Measurements from ENCODE around the gene SCFD2. TPM values are rescaled to one million over a fixed set of nuclear protein-coding genes. Genes with fewer than 3 reads are reported as not detected.

The SCFD2 gene
- total RNA-seq, 1 donor from 2014 or later = 11.9 TPM

GRCh38 chr4:52966781-52967180 lies 399.1 kb downstream of the SCFD2 start:
- FAIRE-seq = no peak

GRCh38 chr4:52966172-52966571 lies 399.7 kb downstream of the SCFD2 start:
- Mint-ChIP-seq H3K4me3 (ENCODE audit: unreplicated experiment) (no peak overlapping the region), H3K27me3 (ENCODE audit: low read depth, unreplicated experiment) (no peaks in the 10 kb centered on the region), H3K36me3 (ENCODE audit: low read depth, unreplicated experiment) (peaks cover 5% of the 10 kb centered on the region), H3K4me1 (ENCODE audit: low read depth, unreplicated experiment) (peaks cover 6% of the 10 kb centered on the region), H3K27ac (ENCODE audit: unreplicated experiment) (no peak overlapping the region), H3K9me3 (ENCODE audit: unreplicated experiment) (peaks cover 11% of the 10 kb centered on the region)
- H3K27ac ChIP-seq (ENCODE audit: low read depth, low read length) = no peak overlapping the region
- H3K79me2 ChIP-seq (ENCODE audit: insufficient read depth, low read length) = no peaks in the 10 kb centered on the region
- H3K4me1 ChIP-seq (ENCODE audit: insufficient read depth, low read length) = no peaks in the 10 kb centered on the region
- no peak overlapping the region for H2AFZ ChIP-seq (ENCODE audit: low read depth, low read length)
- no peak for FAIRE-seq
- H3K27me3 ChIP-seq (ENCODE audit: insufficient read depth, low read length) = no peaks in the 10 kb centered on the region
- no peaks in the 10 kb centered on the region for H3K9me3 ChIP-seq (ENCODE audit: insufficient read depth, low read depth, low read length)
- TF ChIP-seq CTCF (IDR thresholded peaks at IDR 0.05; ENCODE audit: insufficient read depth, low read depth, low read length) = no peak
- no peak for TF ChIP-seq EZH2 (IDR thresholded peaks at IDR 0.05; ENCODE audit: insufficient read depth, low read length)
- no peak for DNase-seq (ENCODE audit: low read depth)
- H3K4me3 ChIP-seq (ENCODE audit: insufficient read depth, low read depth, low read length) = no peak overlapping the region
- H3K36me3 ChIP-seq (ENCODE audit: insufficient read depth, low read length) = no peaks in the 10 kb centered on the region
- H4K20me1 ChIP-seq (ENCODE audit: insufficient read depth, low read length) = no peaks in the 10 kb centered on the region
- H3K9ac ChIP-seq (ENCODE audit: low read length) = no peak overlapping the region
- no peak overlapping the region for H3K4me2 ChIP-seq (ENCODE audit: low read length)

More at GRCh38 chr4:52966781-52967180, 399.1 kb downstream of the SCFD2 start:
- H3K4me1 ChIP-seq (ENCODE audit: insufficient read depth, low read length) = no peaks in the 10 kb centered on the region
- peaks cover 6% of the 10 kb centered on the region for H3K4me1 Mint-ChIP-seq (ENCODE audit: low read depth, unreplicated experiment)
- H3K9ac ChIP-seq (ENCODE audit: low read length) = no peak overlapping the region
- H3K27ac Mint-ChIP-seq (ENCODE audit: unreplicated experiment) = no peak overlapping the region
- TF ChIP-seq EZH2 (IDR thresholded peaks at IDR 0.05; ENCODE audit: insufficient read depth, low read length) (no peak), CTCF (IDR thresholded peaks at IDR 0.05; ENCODE audit: insufficient read depth, low read depth, low read length) (no peak)
- no peak overlapping the region for H3K4me3 Mint-ChIP-seq (ENCODE audit: unreplicated experiment)
- H3K36me3 Mint-ChIP-seq (ENCODE audit: low read depth, unreplicated experiment) = peaks cover under 1% of the 10 kb centered on the region
- no peaks in the 10 kb centered on the region for H3K27me3 ChIP-seq (ENCODE audit: insufficient read depth, low read length)
- no peak overlapping the region for H3K4me2 ChIP-seq (ENCODE audit: low read length)
- H3K79me2 ChIP-seq (ENCODE audit: insufficient read depth, low read length) = no peaks in the 10 kb centered on the region
- H2AFZ ChIP-seq (ENCODE audit: low read depth, low read length) = no peak overlapping the region
- H3K4me3 ChIP-seq (ENCODE audit: insufficient read depth, low read depth, low read length) = no peak overlapping the region
- no peak overlapping the region for H3K27ac ChIP-seq (ENCODE audit: low read depth, low read length)
- H3K36me3 ChIP-seq (ENCODE audit: insufficient read depth, low read length) = no peaks in the 10 kb centered on the region
- H3K9me3 ChIP-seq (ENCODE audit: insufficient read depth, low read depth, low read length) = no peaks in the 10 kb centered on the region
- peaks cover 6% of the 10 kb centered on the region for H3K9me3 Mint-ChIP-seq (ENCODE audit: unreplicated experiment)
- no peaks in the 10 kb centered on the region for H3K27me3 Mint-ChIP-seq (ENCODE audit: low read depth, unreplicated experiment)
- H4K20me1 ChIP-seq (ENCODE audit: insufficient read depth, low read length) = no peaks in the 10 kb centered on the region
- peak; percentile 12 for DNase-seq (ENCODE audit: low read depth)

- H3K4me1 Mint-ChIP-seq (ENCODE audit: low read depth, unreplicated experiment) = peaks cover 6% of the 10 kb centered on the region
- H3K79me2 ChIP-seq (ENCODE audit: insufficient read depth, low read length) = no peaks in the 10 kb centered on the region
- no peaks in the 10 kb centered on the region for H3K4me1 ChIP-seq (ENCODE audit: insufficient read depth, low read length)
- no peak overlapping the region for H3K4me3 Mint-ChIP-seq (ENCODE audit: unreplicated experiment)
- no peak overlapping the region for H3K27ac Mint-ChIP-seq (ENCODE audit: unreplicated experiment)
- no peak overlapping the region for H3K9ac ChIP-seq (ENCODE audit: low read length)
- H3K4me2 ChIP-seq (ENCODE audit: low read length) = no peak overlapping the region
- H2AFZ ChIP-seq (ENCODE audit: low read depth, low read length) = no peak overlapping the region
- H3K36me3 Mint-ChIP-seq (ENCODE audit: low read depth, unreplicated experiment) = peaks cover 5% of the 10 kb centered on the region
- H3K27ac ChIP-seq (ENCODE audit: low read depth, low read length) = no peak overlapping the region
- no peaks in the 10 kb centered on the region for H3K9me3 ChIP-seq (ENCODE audit: insufficient read depth, low read depth, low read length)
- no peaks in the 10 kb centered on the region for H3K27me3 ChIP-seq (ENCODE audit: insufficient read depth, low read length)
- H3K27me3 Mint-ChIP-seq (ENCODE audit: low read depth, unreplicated experiment) = no peaks in the 10 kb centered on the region
- no peaks in the 10 kb centered on the region for H4K20me1 ChIP-seq (ENCODE audit: insufficient read depth, low read length)
- H3K4me3 ChIP-seq (ENCODE audit: insufficient read depth, low read depth, low read length) = no peak overlapping the region
- no peak for TF ChIP-seq EZH2 (IDR thresholded peaks at IDR 0.05; ENCODE audit: insufficient read depth, low read length)
- no peak for TF ChIP-seq CTCF (IDR thresholded peaks at IDR 0.05; ENCODE audit: insufficient read depth, low read depth, low read length)
- peaks cover 8% of the 10 kb centered on the region for H3K9me3 Mint-ChIP-seq (ENCODE audit: unreplicated experiment)
- DNase-seq (ENCODE audit: low read depth) (no peak), FAIRE-seq (no peak)
- no peaks in the 10 kb centered on the region for H3K36me3 ChIP-seq (ENCODE audit: insufficient read depth, low read length)
Measured at GRCh38 chr4:52964561-52965101, 401.2 kb downstream of the SCFD2 start.

Data from astrocyte (in vitro differentiated cells and primary cell).